Measurements from ENCODE around the gene ZSCAN5A.
"Not testable (repeated sequence)": the region's sequence is repeated elsewhere in the genome, so short reads cannot be mapped to it uniquely, and the experiment has no call there.

Gene ZSCAN5A

GRCh38 chr19:56314381-56315076 lies at the start of gene ZSCAN5A:
TSS of gene ZSCAN5A (minus strand) at chr19:56314839. CDS start at chr19:56225046, 89,793 bp downstream.
- DNase-seq, result peak; percentile 90

- no peak for DNase-seq
Measured at GRCh38 chr19:56360841-56361240, 46.2 kb upstream of the ZSCAN5A start.

- no peak for DNase-seq
Measured at GRCh38 chr19:56356944-56357343, 42.3 kb upstream of the ZSCAN5A start.

- no peak for DNase-seq
Measured at GRCh38 chr19:56355517-56355916, 40.9 kb upstream of the ZSCAN5A start.

- no peak for DNase-seq
Measured at GRCh38 chr19:56351208-56351607, 36.6 kb upstream of the ZSCAN5A start.

- DNase-seq, result no peak
Measured at GRCh38 chr19:56350416-56351045, 35.9 kb upstream of the ZSCAN5A start.

- DNase-seq, result no peak
Measured at GRCh38 chr19:56348289-56348877, 33.7 kb upstream of the ZSCAN5A start.

- DNase-seq, result no peak
Measured at GRCh38 chr19:56347163-56347778, 32.6 kb upstream of the ZSCAN5A start.

- no peak for DNase-seq
Measured at GRCh38 chr19:56341948-56342347, 27.3 kb upstream of the ZSCAN5A start.

- not testable (repeated sequence) for DNase-seq
Measured at GRCh38 chr19:56339031-56339430, 24.4 kb upstream of the ZSCAN5A start.

- DNase-seq, result not testable (repeated sequence)
Measured at GRCh38 chr19:56337077-56337476, 22.4 kb upstream of the ZSCAN5A start.

GRCh38 chr19:56335371-56335770 lies 20.7 kb upstream of the ZSCAN5A start:
- DNase-seq, result not testable (repeated sequence)

- no peak for DNase-seq
Measured at GRCh38 chr19:56333506-56333905, 18.9 kb upstream of the ZSCAN5A start.

GRCh38 chr19:56332695-56333094 lies 18.1 kb upstream of the ZSCAN5A start:
- DNase-seq, result no peak

GRCh38 chr19:56324436-56324835 lies 9.8 kb upstream of the ZSCAN5A start:
- no peak for DNase-seq

GRCh38 chr19:56321989-56322440 lies 7.4 kb upstream of the ZSCAN5A start:
- no peak for DNase-seq

- DNase-seq, result no peak
Measured at GRCh38 chr19:56321254-56321988, 6.8 kb upstream of the ZSCAN5A start.

- no peak for DNase-seq
Measured at GRCh38 chr19:56319991-56320390, 5.4 kb upstream of the ZSCAN5A start.

GRCh38 chr19:56317749-56318148 lies 3.1 kb upstream of the ZSCAN5A start:
- DNase-seq, result no peak

GRCh38 chr19:56316728-56317127 lies 2.1 kb upstream of the ZSCAN5A start:
- no peak for DNase-seq

- peak; percentile 92 for DNase-seq
Measured at GRCh38 chr19:56315077-56315828, 614 bp upstream of the ZSCAN5A start.

GRCh38 chr19:56314018-56314380 lies 640 bp downstream of the ZSCAN5A start:
- no peak for DNase-seq
